Effector CD8-positive, alpha-beta T cell (primary cell): ENCODE data around the gene MYH4.

Experiments
- DNase-seq: peaks from one replicate; lab custom pipeline; 2025; lab: John Stamatoyannopoulos, UW
- total RNA-seq, 4 experiments: gene quantifications; one replicate each; lab custom pipeline; 2026; lab: John Stamatoyannopoulos, UW

Gene MYH4
- total RNA-seq = 0 to 0.09 (median 0) reads per million in 4 experiments

GRCh38 chr17:10469459-10469858 is at the start of gene MYH4:
MYH4 (minus strand) TSS chr17:10469559; CDS start chr17:10466745, 2,814 bp downstream.
- no peak for DNase-seq

- no peak for DNase-seq
These were observed 49.1 kb upstream of the MYH4 start, which contains the start of gene MYH1 for GRCh38 chr17:10518271-10519037. MYH1 (minus strand) TSS chr17:10518542; CDS start chr17:10516642, 1,900 bp downstream.

GRCh38 chr17:10516638-10517037 is 47.3 kb upstream of the MYH4 start:
- DNase-seq = no peak

GRCh38 chr17:10516065-10516464 is 46.7 kb upstream of the MYH4 start:
- DNase-seq = no peak

- no peak for DNase-seq
These were observed 44.1 kb upstream of the MYH4 start for GRCh38 chr17:10513299-10514067.

- DNase-seq = no peak
These were observed 43.5 kb upstream of the MYH4 start for GRCh38 chr17:10512856-10513255.

GRCh38 chr17:10499950-10500349 is 30.6 kb upstream of the MYH4 start:
- no peak for DNase-seq

GRCh38 chr17:10492004-10492403 is 22.6 kb upstream of the MYH4 start:
- no peak for DNase-seq

- DNase-seq = no peak
These were observed 12.9 kb upstream of the MYH4 start for GRCh38 chr17:10482252-10482651.

- no peak for DNase-seq
These were observed 8.3 kb upstream of the MYH4 start for GRCh38 chr17:10477701-10478100.

GRCh38 chr17:10474536-10474935 is 5.2 kb upstream of the MYH4 start:
- DNase-seq = no peak

GRCh38 chr17:10471858-10472257 is 2.5 kb upstream of the MYH4 start:
- DNase-seq = no peak

- DNase-seq = no peak
These were observed 6.0 kb downstream of the MYH4 start for GRCh38 chr17:10463402-10463801.

- no peak for DNase-seq
These were observed 9.3 kb downstream of the MYH4 start for GRCh38 chr17:10460062-10460461.

- DNase-seq = no peak
These were observed 10.7 kb downstream of the MYH4 start for GRCh38 chr17:10458701-10459100.

- DNase-seq = no peak
These were observed 11.4 kb downstream of the MYH4 start for GRCh38 chr17:10457952-10458351.

GRCh38 chr17:10447026-10447931 is 22.1 kb downstream of the MYH4 start:
- no peak for DNase-seq

GRCh38 chr17:10439816-10440215 is 29.5 kb downstream of the MYH4 start:
- DNase-seq = no peak

- DNase-seq = no peak
These were observed 34.3 kb downstream of the MYH4 start for GRCh38 chr17:10435096-10435495.

GRCh38 chr17:10429421-10430045 is 39.8 kb downstream of the MYH4 start:
- no peak for DNase-seq

- no peak for DNase-seq
These were observed 40.6 kb downstream of the MYH4 start for GRCh38 chr17:10428781-10429180.
